ENCODE results near the gene GALR3. TPM values are rescaled to one million over a fixed set of nuclear protein-coding genes. Genes with fewer than 3 reads are reported as not detected.

GALR3 gene
- total and polyA plus RNA-seq, 2 of the 8 experiments (the other 6 are each of a cell fraction or from before 2014, with no cell fraction given), result 0.84 to 1.1 TPM

DNA sequence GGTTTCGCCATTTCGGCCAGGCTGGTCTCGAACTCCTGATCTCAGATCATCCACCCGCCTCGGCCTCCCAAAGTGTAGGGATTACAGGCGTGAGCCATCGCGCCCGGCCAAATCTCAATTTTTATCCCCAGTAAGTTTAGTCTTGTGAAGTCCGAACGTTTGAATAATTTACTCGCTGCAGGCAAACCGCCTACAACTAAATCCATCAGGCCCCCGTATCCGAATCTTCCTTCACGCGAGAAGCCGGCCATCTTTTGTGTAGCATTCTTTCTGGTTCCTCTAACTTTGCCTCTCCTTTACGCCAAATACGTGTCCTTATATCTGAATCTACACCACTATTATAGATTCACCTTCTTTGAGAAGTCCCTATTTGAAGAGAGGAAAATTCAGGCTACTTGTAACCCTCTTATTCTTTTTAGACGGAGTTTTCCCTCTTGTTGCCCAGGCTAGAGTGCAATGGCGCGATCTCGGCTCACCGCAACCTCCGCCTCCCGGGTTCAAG, 25.5 kb downstream of the GALR3 start (continued):
- TF ChIP-seq, protein P1, sequence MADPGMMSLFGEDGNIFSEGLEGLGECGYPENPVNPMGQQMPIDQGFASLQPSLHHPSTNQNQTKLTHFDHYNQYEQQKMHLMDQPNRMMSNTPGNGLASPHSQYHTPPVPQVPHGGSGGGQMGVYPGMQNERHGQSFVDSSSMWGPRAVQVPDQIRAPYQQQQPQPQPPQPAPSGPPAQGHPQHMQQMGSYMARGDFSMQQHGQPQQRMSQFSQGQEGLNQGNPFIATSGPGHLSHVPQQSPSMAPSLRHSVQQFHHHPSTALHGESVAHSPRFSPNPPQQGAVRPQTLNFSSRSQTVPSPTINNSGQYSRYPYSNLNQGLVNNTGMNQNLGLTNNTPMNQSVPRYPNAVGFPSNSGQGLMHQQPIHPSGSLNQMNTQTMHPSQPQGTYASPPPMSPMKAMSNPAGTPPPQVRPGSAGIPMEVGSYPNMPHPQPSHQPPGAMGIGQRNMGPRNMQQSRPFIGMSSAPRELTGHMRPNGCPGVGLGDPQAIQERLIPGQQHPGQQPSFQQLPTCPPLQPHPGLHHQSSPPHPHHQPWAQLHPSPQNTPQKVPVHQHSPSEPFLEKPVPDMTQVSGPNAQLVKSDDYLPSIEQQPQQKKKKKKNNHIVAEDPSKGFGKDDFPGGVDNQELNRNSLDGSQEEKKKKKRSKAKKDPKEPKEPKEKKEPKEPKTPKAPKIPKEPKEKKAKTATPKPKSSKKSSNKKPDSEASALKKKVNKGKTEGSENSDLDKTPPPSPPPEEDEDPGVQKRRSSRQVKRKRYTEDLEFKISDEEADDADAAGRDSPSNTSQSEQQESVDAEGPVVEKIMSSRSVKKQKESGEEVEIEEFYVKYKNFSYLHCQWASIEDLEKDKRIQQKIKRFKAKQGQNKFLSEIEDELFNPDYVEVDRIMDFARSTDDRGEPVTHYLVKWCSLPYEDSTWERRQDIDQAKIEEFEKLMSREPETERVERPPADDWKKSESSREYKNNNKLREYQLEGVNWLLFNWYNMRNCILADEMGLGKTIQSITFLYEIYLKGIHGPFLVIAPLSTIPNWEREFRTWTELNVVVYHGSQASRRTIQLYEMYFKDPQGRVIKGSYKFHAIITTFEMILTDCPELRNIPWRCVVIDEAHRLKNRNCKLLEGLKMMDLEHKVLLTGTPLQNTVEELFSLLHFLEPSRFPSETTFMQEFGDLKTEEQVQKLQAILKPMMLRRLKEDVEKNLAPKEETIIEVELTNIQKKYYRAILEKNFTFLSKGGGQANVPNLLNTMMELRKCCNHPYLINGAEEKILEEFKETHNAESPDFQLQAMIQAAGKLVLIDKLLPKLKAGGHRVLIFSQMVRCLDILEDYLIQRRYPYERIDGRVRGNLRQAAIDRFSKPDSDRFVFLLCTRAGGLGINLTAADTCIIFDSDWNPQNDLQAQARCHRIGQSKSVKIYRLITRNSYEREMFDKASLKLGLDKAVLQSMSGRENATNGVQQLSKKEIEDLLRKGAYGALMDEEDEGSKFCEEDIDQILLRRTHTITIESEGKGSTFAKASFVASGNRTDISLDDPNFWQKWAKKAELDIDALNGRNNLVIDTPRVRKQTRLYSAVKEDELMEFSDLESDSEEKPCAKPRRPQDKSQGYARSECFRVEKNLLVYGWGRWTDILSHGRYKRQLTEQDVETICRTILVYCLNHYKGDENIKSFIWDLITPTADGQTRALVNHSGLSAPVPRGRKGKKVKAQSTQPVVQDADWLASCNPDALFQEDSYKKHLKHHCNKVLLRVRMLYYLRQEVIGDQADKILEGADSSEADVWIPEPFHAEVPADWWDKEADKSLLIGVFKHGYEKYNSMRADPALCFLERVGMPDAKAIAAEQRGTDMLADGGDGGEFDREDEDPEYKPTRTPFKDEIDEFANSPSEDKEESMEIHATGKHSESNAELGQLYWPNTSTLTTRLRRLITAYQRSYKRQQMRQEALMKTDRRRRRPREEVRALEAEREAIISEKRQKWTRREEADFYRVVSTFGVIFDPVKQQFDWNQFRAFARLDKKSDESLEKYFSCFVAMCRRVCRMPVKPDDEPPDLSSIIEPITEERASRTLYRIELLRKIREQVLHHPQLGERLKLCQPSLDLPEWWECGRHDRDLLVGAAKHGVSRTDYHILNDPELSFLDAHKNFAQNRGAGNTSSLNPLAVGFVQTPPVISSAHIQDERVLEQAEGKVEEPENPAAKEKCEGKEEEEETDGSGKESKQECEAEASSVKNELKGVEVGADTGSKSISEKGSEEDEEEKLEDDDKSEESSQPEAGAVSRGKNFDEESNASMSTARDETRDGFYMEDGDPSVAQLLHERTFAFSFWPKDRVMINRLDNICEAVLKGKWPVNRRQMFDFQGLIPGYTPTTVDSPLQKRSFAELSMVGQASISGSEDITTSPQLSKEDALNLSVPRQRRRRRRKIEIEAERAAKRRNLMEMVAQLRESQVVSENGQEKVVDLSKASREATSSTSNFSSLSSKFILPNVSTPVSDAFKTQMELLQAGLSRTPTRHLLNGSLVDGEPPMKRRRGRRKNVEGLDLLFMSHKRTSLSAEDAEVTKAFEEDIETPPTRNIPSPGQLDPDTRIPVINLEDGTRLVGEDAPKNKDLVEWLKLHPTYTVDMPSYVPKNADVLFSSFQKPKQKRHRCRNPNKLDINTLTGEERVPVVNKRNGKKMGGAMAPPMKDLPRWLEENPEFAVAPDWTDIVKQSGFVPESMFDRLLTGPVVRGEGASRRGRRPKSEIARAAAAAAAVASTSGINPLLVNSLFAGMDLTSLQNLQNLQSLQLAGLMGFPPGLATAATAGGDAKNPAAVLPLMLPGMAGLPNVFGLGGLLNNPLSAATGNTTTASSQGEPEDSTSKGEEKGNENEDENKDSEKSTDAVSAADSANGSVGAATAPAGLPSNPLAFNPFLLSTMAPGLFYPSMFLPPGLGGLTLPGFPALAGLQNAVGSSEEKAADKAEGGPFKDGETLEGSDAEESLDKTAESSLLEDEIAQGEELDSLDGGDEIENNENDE (IDR thresholded peaks at IDR 0.05; ENCODE audit: insufficient replicate concordance, low read length), result no peak
- TF ChIP-seq GTF2F1 (IDR thresholded peaks at IDR 0.05; ENCODE audit: borderline replicate concordance, low read depth, low read length) (no peak), ATF3 (IDR thresholded peaks at IDR 0.05; ENCODE audit: insufficient read depth, low read depth, low read length) (no peak), TAF7 (optimal IDR thresholded peaks at IDR 0.05; ENCODE audit: borderline replicate concordance, low read depth, low read length) (no peak)

All from H1 (cell line).